ENCODE results near the gene DENND1B.

Gene DENND1B

GRCh38 chr1:197740992-197741391 is 34.3 kb downstream of the DENND1B start:
- no peak for TF ChIP-seq CTCF (IDR thresholded peaks at IDR 0.05; ENCODE audit: extremely low read depth, missing control alignments)
- DNase-seq (ENCODE audit: low spot score): no peak

- TF ChIP-seq CTCF (IDR thresholded peaks at IDR 0.05; ENCODE audit: extremely low read depth, missing control alignments): no peak
- DNase-seq (ENCODE audit: low spot score): no peak
Observed at GRCh38 chr1:197738927-197739326, 36.4 kb downstream of the DENND1B start.

GRCh38 chr1:197737916-197738315 is 37.4 kb downstream of the DENND1B start:
- no peak for TF ChIP-seq CTCF (IDR thresholded peaks at IDR 0.05; ENCODE audit: extremely low read depth, missing control alignments)
- DNase-seq (ENCODE audit: low spot score): no peak

- TF ChIP-seq CTCF (IDR thresholded peaks at IDR 0.05; ENCODE audit: extremely low read depth, missing control alignments): no peak
- DNase-seq (ENCODE audit: low spot score): no peak
Observed at GRCh38 chr1:197736685-197737084, 38.6 kb downstream of the DENND1B start.

GRCh38 chr1:197735461-197735860 is 39.8 kb downstream of the DENND1B start:
- no peak for TF ChIP-seq CTCF (IDR thresholded peaks at IDR 0.05; ENCODE audit: extremely low read depth, missing control alignments)
- no peak for DNase-seq (ENCODE audit: low spot score)

- no peak for TF ChIP-seq CTCF (IDR thresholded peaks at IDR 0.05; ENCODE audit: extremely low read depth, missing control alignments)
- DNase-seq (ENCODE audit: low spot score): no peak
Observed at GRCh38 chr1:197733324-197733723, 42.0 kb downstream of the DENND1B start.

- DNase-seq (ENCODE audit: low spot score): no peak
- TF ChIP-seq CTCF (IDR thresholded peaks at IDR 0.05; ENCODE audit: extremely low read depth, missing control alignments): no peak
Observed at GRCh38 chr1:197732187-197732586, 43.1 kb downstream of the DENND1B start.
